GM15510 (cell line): ENCODE results near the gene PTBP3.

ENCODE experiments used
- POLR2A ChIP-seq: IDR thresholded peaks from 3 replicates; pipeline ENCODE4 v1.6.1; 2011; ENCODE audit warnings: borderline replicate concordance; ENCODE audit not compliant: insufficient read length; ENCODE audit errors: extremely low read depth

Gene PTBP3

DNA sequence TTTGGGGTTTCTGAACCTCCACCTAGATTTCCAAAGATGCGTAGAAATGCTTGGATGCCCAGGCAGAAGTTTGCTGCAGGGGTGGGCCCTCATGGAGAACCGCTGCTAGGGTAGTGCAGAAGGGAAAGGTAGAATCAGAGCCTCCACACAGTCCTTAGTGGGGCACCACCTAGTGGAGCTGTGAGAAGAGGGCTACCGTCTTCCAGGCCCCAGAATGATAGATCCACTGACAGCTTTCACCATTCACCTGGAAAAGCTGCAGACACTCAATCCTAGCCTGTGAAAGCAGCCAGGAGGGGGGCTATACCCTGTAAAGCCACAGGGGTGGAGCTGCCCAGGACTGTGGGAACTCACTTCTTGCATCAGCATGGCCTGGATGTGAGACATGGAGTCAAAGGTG is 33.2 kb upstream of the PTBP3 start:
- TF ChIP-seq POLR2A = no peak

DNA sequence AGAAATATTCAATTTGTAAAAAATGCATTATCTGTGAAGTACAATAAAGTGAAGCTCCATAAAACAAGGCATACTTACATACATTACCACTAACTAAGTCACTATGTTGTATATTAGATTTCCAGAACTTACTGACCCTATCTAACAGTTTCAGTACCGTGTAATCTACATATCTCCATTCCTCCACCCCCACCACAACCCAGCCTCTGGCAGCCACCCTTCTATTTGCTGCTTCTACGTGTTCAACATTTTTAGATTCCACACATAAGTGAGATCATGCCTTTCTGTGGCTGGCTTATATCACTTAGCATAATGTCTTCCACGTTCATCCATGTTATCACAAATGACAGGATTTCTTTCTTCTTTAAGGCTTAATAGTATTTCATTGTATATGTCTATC is 31.3 kb upstream of the PTBP3 start:
- TF ChIP-seq POLR2A = no peak

DNA sequence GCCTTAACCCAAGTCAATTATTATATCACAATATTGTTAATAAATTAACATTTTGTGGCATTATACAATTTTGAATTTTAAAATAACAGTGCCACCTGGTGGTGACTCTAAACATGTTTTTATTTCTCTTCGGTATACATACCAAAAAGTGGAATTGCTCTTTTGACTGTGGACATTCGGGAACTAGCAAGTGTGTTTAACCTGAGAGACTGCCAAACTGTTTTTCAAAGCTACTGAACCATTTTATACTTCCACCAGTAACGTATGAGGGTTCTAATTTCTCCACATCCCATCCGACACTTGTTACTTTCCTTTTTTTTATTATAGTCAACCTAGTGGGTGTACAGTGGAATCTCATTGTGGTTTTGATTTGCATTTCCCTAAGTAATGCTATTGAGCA is 28.2 kb upstream of the PTBP3 start:
- no peak for TF ChIP-seq POLR2A

DNA sequence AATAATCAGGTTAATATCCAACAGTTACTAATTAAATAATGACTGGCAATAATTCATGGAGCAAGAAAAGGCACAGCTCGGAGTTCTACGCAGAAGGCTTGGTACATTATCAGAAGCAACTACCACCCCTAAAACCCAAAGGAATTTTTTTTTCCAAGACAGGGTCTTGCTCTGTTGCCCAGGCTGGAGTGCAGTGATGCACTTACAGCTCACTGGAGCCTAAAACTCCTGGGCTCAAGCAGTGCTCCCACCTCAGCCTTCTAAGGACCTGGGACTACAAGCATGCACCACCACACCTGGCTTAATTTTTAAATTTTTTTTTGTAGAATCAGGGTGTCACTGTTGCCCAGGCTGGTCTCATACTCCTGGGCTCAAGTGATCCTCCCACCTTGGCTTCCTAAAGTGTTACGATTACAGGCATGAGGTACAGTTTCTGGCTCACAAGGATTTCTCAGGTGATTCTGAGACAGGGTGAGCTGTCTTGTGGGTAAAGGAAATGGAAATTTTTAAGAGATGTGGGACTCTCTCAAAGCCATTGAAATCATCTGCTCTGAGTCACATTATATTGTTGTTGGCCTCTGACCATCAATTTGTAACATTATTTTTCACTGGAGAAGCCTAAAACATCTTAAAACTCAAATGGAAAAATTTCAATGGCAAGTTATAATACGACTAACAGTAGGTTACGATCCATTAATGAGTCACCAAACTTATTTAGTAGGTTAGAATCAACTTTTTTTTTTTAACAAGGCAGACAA is 26.8 kb upstream of the PTBP3 start:
- no peak for TF ChIP-seq POLR2A

- no peak for TF ChIP-seq POLR2A
Observed at GRCh38 chr9:112355427-112355897, 22.0 kb upstream of the PTBP3 start.

GRCh38 chr9:112354081-112354743 is 20.8 kb upstream of the PTBP3 start:
- no peak for TF ChIP-seq POLR2A

GRCh38 chr9:112352209-112352608 is 18.8 kb upstream of the PTBP3 start:
- TF ChIP-seq POLR2A = no peak

DNA sequence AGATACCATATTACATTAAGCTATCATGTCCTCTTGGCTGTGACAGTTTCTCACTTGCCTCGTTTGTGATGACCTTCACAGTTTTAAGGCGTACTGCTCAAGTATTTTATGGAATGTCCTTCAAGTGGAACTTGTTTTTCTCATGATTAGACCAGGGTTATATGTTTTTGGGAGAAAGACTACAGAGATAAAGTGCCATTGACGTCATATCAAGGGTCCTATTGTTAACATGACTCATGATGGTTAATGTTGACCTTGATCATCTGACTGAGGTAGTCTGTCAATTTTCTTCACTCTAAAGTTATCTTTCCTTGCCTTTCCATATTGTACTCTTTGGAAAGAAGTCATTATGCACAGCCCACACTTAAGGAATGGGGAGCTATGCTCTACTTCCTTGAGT is 17.8 kb upstream of the PTBP3 start:
- TF ChIP-seq POLR2A = no peak

GRCh38 chr9:112349008-112349333 is 15.6 kb upstream of the PTBP3 start:
- no peak for TF ChIP-seq POLR2A

- no peak for TF ChIP-seq POLR2A
Observed at GRCh38 chr9:112348257-112349007, 15.0 kb upstream of the PTBP3 start.

GRCh38 chr9:112341730-112342129 is 8.3 kb upstream of the PTBP3 start:
- TF ChIP-seq POLR2A = no peak

DNA sequence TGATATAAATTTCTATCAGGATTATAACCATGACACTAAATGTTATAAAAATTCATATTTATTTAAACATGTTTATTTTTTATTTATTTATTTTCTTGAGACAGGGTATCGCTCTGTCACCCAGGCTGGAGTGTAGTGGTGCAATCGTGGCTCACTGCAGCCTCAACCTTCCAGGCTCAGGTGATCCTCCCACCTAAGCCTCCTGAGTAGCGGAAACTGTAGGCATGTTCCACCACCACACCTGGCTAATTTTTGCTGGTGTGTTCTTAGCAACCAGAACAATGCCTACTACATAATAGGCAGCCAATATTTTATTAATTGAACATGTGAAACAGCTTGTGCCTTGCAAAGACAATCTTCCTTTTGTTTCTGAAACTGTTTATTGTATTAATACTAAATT is 6.5 kb upstream of the PTBP3 start:
- TF ChIP-seq POLR2A = no peak

DNA sequence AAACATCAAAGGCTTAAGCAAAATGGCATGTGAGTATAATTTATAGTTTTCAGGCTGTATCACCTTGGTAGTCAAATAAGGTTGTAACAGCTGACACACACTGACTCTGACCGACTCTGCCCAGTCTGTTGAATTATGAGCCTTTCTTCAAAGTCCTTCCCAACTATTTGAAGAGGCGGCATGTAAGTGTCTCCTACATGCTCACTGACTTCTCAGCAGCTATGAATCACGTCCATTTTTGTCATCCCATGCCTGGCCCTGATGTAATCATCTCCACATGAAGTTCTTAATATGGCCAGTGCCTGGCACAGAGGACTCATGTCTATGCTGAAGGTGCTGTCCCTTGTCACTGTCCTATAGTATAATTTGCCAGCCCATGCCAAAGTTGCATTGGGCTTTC is 5.1 kb upstream of the PTBP3 start:
- TF ChIP-seq POLR2A = no peak

GRCh38 chr9:112337547-112337946 is 4.1 kb upstream of the PTBP3 start:
- no peak for TF ChIP-seq POLR2A

DNA sequence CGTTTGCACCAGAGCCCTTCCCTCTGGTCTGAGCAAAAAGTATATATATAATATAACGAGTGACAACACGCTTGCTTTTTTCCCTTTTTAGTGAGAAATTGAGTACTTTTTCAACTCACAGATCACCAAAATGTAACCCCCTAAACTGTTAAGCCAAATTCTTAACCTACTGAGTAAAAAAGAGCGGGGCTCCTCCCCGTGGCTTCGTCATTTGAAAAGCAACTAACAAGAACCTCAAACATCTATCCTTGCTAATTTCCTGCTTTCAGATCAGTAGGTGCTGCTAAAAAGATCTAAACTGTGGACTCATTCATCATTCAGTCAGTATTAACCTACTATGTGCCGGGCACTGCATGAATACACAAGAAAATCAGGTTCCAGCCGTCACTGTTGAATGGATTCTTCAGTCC is 1.0 kb upstream of the PTBP3 start:
- TF ChIP-seq POLR2A = no peak
